ENCODE data around the gene AGRP.

Gene AGRP

DNA sequence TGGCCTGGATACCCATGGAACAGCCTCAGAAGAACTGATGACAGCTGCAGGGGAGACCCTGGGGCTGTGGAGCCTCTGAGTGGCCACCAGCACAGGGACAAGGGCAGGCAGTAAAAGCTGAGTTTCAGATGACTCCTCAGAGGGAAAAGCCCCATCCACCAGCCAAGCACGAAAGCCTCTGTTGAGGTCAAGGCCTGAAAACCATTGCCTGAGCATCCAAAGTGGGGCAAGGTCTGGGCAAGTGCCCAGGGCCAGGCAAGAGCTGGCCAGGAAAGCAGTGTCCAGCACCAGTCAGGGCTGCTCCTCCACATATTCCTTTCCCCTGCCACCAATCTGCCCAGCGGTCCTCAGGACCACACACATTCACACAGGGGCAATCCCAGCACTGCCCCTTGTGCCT, 18.8 kb downstream of the AGRP start:
- in situ Hi-C loops (cut with MboI; ENCODE audit: low sequenced_read_pairs) = loop anchor here (25.0 kb wide), 1 partner anchor 502 kb away; the partner anchor contains the start of gene CES3

DNA sequence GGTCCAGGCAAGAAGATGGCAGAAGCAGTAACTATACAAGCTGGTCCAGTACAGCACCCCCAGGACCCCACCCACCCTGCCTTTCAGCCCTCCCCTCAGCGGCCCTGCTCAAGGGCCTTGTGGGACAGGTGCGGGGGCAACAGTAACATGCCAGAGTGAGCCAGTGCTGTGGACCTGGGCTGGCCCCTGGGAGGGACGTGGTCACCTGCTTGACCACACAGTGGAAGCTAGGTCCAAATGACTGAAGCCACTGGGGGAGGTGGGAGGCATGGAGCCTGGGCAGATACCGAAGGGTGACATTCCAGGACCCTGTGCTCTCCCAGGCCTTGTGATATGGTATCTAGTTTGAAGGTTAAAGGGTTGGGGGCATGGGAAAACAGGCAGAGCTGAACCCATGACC, 19.7 kb downstream of the AGRP start:
- in situ Hi-C loops (cut with MboI; ENCODE audit: low sequenced_read_pairs) = loop anchor here (25.0 kb wide), 1 partner anchor 501 kb away; the partner anchor contains the start of gene CES3

DNA sequence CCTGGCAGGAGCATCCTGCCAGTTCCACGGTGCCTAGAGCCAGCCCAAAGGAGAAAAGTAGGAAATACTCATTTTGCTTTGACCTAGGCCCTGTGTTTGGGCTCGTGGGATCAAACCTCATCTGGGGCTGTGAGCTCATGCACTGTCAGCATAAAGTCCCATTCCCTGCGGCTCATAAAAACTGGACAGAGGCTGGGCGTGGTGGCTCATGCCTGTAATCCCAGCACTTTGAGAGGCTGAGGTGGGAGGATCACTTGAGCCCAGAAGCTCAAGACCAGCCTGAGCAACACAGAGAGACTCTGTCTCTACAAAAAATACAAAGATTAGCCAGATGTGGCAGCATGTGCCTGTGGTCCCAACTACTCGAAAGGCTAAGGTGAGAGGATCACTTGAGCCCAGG, 20.3 kb downstream of the AGRP start:
- in situ Hi-C loops (cut with MboI; ENCODE audit: low sequenced_read_pairs) = loop anchor here (25.0 kb wide), 1 partner anchor 501 kb away; the partner anchor contains the start of gene CES3

GRCh38 chr16:67462279-67462655, 21.1 kb downstream of the AGRP start:
- in situ Hi-C loops (cut with MboI; ENCODE audit: low sequenced_read_pairs) = loop anchor here (25.0 kb wide), 1 partner anchor 500 kb away; the partner anchor contains the start of gene CES3

DNA sequence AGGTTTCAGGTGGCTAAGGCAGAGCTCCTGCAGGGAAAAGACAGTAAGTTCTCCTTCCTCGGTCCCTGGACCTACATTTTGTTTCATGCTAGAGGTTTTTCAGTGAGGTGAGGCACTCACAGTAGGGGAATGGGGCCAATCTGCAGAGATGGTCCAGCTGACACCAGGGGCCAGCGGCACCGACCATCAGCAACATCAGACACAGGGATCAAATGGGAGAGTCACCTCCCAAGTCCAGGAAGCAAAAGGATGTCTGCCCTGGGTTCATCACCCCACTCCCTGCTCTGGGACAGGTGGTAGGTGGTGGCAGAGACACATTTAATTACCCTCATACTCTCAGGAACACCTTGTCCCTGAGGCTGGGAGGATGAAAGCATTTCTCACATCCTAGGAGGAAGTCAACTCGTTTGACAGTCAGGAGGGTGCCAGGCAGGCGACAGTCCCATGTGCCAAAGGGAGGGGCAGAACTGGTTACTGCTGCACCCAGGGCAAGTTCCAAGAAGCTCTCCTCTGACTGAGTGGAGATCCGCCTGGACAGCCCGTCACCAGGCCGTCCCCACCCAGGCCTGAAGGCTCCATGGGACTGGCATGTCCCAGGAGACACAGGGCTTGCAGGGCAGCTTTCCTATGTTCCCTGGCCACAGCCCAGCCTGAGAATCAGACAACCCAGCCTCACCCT, 21.6 kb downstream of the AGRP start:
- in situ Hi-C loops (cut with MboI; ENCODE audit: low sequenced_read_pairs) = loop anchor here (25.0 kb wide), 1 partner anchor 499 kb away; the partner anchor contains the start of gene CES3

DNA sequence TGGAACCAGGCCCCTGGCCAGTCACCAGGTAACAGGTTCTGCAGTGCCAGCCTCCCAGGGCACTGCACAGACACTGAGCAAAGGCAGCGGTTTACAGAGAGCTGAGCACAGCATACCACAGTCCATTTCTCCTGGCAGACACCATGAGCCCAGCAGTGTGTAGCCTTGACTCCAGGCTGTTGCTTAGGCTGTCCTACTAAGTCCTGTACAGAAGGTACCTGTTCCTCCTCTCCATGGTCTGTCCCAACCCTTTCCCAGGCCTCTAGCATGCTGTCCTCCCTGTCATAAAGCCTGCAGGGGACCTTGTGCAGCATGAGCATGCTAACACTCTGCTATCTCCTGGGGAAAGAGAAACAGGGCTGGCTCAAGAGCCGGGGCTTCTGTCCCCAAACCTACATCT, 22.4 kb downstream of the AGRP start:
- in situ Hi-C loops (cut with MboI; ENCODE audit: low sequenced_read_pairs) = loop anchor here (25.0 kb wide), 1 partner anchor 499 kb away; the partner anchor contains the start of gene CES3

DNA sequence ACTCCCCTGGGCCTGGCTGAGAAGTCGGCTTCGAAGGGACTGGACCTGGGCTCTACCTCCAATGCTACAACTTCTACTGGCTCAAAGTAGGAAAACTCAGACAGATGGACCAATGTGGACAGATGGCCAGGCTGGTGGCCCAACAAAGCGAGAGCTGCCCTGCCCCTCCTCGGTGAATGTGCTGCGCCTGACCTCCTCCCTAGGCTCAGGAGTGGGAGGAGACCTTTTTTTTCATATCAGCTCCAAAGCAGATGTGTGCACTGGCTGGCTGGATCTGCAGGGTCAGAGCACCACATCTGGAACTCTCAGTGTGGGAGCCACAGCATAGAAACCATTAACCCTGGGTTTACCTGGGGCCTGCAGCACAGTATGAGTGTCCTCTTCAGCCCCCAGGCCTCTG, 23.2 kb downstream of the AGRP start:
- in situ Hi-C loops (cut with MboI; ENCODE audit: low sequenced_read_pairs) = loop anchor here (25.0 kb wide), 1 partner anchor 498 kb away; the partner anchor contains the start of gene CES3

DNA sequence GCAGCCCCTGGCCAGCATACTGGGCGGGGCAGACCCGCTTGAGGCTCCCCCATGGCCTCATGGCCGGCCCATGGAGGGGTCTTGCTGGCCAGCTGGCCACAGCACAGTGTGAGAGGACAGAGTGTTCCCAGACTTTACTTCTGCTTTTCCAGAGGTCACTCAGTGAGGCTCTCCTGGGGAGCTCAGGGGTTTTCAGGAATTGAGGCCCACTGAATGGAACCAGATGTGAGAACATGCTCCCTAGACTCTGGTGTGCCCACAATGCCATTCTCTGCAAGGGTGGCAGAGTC, 23.5 kb downstream of the AGRP start:
- in situ Hi-C loops (cut with MboI; ENCODE audit: low sequenced_read_pairs) = loop anchor here (25.0 kb wide), 1 partner anchor 498 kb away; the partner anchor contains the start of gene CES3

DNA sequence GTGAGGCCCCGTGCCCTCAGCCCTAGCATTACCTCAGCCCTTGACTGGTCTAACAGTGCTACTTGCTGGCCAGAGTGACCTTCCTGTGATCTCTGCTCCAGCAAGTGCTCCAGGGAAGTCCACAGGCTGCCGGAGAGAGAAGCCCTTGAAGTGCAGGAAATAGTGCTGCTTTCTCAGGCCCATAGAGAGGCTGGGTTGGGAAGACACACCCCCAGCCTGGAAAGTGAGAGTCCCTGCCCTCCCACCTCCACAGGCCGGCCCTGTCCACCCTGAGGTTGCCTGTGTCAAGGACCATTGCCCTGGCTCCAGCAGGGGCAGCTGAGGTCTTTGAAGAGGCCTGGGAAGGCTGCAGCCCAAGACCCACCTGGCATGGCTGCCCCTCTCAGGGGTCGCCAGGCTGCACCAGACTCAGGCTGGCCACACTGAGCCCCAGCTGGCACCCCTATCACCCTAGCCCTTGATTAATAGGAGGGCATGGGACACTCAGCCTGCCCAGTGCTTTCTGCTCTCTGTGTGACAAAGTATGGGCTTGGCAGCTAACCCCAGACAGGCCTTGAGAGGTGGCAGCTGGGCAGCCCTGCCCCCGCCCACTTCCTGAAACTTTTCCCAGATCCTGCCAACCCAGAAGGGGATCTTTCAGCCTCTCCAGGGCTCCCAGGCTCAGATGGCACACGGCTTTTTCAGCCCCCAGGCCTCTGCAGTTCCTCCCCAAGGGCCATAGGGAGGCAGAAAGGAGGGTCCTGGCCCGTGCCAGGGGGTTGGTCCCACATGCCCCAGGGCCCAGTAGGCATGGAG, 24.1 kb downstream of the AGRP start:
- in situ Hi-C loops (cut with MboI; ENCODE audit: low sequenced_read_pairs) = loop anchor here (25.0 kb wide), 1 partner anchor 497 kb away; the partner anchor contains the start of gene CES3

- in situ Hi-C loops (cut with MboI; ENCODE audit: low sequenced_read_pairs) = loop anchor here (25.0 kb wide), 1 partner anchor 496 kb away; the partner anchor contains the start of gene CES3
These were observed 25.2 kb downstream of the AGRP start for GRCh38 chr16:67458121-67458641.

GRCh38 chr16:67457611-67458010, 25.7 kb downstream of the AGRP start:
- in situ Hi-C loops (cut with MboI; ENCODE audit: low sequenced_read_pairs) = loop anchor here (25.0 kb wide), 1 partner anchor 495 kb away; the partner anchor contains the start of gene CES3

DNA sequence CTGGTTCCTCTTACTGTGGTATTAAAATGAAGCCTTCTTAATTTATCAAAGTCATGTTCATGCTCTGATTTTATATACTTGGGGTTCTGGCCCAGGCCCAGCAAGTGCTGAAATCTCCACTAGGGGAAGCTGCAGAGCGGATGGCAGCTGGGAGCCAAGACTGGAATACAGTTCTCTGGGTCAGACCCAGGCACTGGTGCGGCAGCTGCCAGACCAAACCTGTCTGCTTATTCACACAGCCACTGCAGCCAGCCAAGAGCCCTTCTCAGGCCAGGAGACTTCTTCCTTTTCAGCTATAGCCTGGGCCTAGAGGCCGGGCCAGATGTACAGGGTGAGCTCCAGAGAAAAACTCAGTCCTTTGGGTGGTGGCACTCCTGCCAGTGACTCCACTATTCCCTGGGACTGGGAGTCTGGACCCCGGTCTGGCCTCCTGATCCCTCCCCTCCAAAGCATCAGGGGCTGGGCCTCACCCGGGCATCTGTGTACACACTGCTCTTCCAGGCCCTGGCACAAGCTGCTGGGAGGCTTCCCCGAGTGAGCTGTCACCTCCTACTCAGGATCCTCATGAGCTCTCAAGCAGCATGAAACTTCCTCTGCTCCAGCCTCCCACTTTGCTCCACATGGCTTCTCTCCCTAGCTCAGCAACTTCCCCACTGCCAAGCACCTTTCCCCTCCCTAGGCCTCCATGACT, 26.8 kb downstream of the AGRP start:
- in situ Hi-C loops (cut with MboI; ENCODE audit: low sequenced_read_pairs) = loop anchor here (25.0 kb wide), 1 partner anchor 494 kb away; the partner anchor contains the start of gene CES3

DNA sequence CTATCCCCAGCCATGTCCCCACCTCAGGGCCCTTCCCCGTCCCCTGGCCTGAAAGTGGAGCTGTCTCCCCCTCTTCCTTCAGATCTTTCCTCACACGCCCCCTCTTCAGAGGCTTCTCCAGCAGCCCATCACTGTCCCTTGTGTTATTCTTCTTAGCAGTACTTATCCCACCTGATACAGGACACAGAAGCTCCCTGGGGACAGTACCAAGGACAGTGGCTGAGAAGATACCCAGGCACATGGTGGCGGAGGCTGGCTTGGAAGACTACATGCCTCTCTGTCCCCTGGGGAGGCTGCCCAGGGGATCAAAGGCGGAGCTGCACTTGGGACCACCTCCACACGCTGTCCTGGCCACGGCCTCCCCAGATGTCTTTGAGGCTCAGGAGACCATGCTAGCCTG, 28.5 kb downstream of the AGRP start:
- in situ Hi-C loops (cut with MboI; ENCODE audit: low sequenced_read_pairs) = loop anchor here (25.0 kb wide), 1 partner anchor 493 kb away; the partner anchor contains the start of gene CES3

DNA sequence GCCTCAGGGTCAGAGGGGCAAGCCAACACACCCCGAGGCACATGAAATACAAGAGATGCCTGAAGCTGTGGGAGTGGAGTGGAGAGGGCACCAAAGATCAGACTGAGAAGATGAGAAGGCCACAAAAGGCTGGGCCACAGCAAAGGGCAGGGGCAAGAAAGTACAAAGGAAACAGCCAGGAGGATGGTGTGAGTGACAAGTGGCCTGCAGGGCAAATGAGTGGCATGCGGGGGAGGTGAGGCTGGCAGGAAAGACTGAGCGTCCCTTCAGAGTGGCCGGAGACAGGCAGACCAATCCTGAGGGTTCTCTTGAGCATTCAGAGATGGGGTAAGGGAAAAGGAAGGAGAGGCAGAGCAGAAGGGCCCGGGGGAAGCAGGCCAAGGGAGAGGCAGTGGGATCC, 29.2 kb downstream of the AGRP start:
- in situ Hi-C loops (cut with MboI; ENCODE audit: low sequenced_read_pairs) = loop anchor here (25.0 kb wide), 1 partner anchor 492 kb away; the partner anchor contains the start of gene CES3

DNA sequence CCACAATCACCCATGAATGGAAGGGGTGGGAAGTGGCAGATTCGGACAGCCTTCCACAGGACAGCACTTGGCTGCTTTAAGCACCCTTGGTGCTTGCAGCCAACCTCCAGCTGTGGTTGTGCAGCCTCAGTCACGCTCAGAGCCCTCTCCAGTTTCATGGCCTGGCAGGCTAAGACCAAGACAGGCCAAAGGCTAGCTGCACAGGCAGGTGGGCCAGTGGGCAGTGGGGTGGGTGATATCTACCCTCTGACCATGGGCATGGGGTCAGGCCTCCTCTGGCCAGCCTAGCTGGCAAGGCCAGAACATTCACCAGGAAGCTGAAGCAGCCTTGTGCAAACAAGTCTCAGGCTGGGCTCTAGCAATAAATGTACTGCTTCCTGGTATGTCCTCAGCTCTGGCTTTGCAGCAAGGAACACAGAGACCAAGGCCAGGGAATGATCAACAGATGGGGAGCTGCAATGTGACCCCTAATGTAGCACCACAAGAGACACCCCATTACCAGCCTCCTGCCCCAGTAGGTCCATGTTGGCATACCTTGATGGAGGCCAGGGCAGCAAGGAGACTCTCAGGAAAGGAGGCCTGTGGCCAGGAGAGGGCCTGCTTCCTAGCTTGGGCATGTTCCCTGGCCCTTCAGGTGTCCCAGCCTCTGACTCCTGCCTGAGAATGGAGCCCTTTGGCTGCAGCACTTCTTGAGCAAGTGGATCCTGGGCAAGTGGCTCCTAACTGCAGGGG, 31.5 kb downstream of the AGRP start:
- in situ Hi-C loops (cut with MboI; ENCODE audit: low sequenced_read_pairs) = loop anchor here (25.0 kb wide), 1 partner anchor 490 kb away; the partner anchor contains the start of gene CES3

GRCh38 chr16:67451061-67451703, 32.2 kb downstream of the AGRP start:
- in situ Hi-C loops (cut with MboI; ENCODE audit: low sequenced_read_pairs) = loop anchor here (25.0 kb wide), 1 partner anchor 489 kb away; the partner anchor contains the start of gene CES3

- in situ Hi-C loops (cut with MboI; ENCODE audit: low sequenced_read_pairs) = loop anchor here (25.0 kb wide), 1 partner anchor 487 kb away; the partner anchor contains the start of gene CES3
These were observed 33.6 kb downstream of the AGRP start for GRCh38 chr16:67449739-67450138.

- in situ Hi-C loops (cut with MboI; ENCODE audit: low sequenced_read_pairs) = no loop called here
These were observed 34.0 kb downstream of the AGRP start for GRCh38 chr16:67449336-67449735.

- in situ Hi-C loops (cut with MboI; ENCODE audit: low sequenced_read_pairs) = no loop called here
These were observed 34.8 kb downstream of the AGRP start for GRCh38 chr16:67448580-67448979.

Data from HL-60/S4 (cell line).